PC-3 (cell line): ENCODE data around the gene FGGY. TPM values are rescaled to one million over a fixed set of nuclear protein-coding genes. Genes with fewer than 3 reads are reported as not detected.

Source experiments
- ATAC-seq: fragments of 200-7000 bp; cut with Tn5 transposase; 2 replicates; pipeline ENCODE4 v1.9.1; 2020; ENCODE audit warnings: mild to moderate bottlenecking, moderate library complexity
- BruUV-seq: library from RNA; stranded (reverse); fragments of 400-500 nt; replicated peaks from 2 replicates; lab custom pipeline; 2021; lab: Mats Ljungman, UMichigan
- CTCF ChIA-PET: fragments of 300-600 bp; sonication (Branson Sonifier 250); formaldehyde crosslinking; loops from one replicate; lab custom pipeline; 2022; ENCODE audit warnings: antibody characterized with exemption; lab: Charles Lee
- POLR2A ChIA-PET: fragments of 300-600 bp; sonication (Branson Sonifier 250); formaldehyde crosslinking; loops from one replicate; lab custom pipeline; 2022; ENCODE audit warnings: antibody characterized with exemption; ENCODE audit not compliant: unreplicated experiment; lab: Charles Lee
- DNase-seq: peaks from one replicate; pipeline ENCODE4 v3.0.0-alpha.2; 2015
- H2AFZ ChIP-seq: fragments of 300-600 bp; sonication (generic); 2 replicates; pipeline ENCODE4 v1.6.0; 2016; ENCODE audit warnings: antibody characterized with exemption, low read length
- H3F3A ChIP-seq: fragments of 300-600 bp; sonication (generic); one replicate; pipeline ENCODE4 v1.6.0; 2017; ENCODE audit warnings: antibody characterized with exemption, low read length, control low read depth, mild to moderate bottlenecking; ENCODE audit not compliant: unreplicated experiment
- H3K27ac ChIP-seq: fragments of 300-600 bp; sonication (generic); 2 replicates; pipeline ENCODE4 v1.5.1; 2016; ENCODE audit warnings: mild to moderate bottlenecking, low read length
- H3K27me3 ChIP-seq: fragments of 300-600 bp; sonication (generic); 2 replicates; pipeline ENCODE4 v1.6.1; 2016; ENCODE audit warnings: low read length, mixed read lengths
- H3K36me3 ChIP-seq: fragments of 300-600 bp; sonication (generic); 2 replicates; pipeline ENCODE4 v1.6.1; 2016; ENCODE audit warnings: low read depth, mixed run types, low read length, mixed read lengths
- H3K4me1 ChIP-seq: fragments of 300-600 bp; sonication (generic); 2 replicates; pipeline ENCODE4 v1.5.1; 2016; ENCODE audit warnings: low read length; ENCODE audit not compliant: insufficient read depth
- H3K4me2 ChIP-seq: fragments of 300-600 bp; sonication (generic); 2 replicates; pipeline ENCODE4 v1.6.0; 2016; ENCODE audit warnings: low read length
- H3K4me3 ChIP-seq: fragments of 300-600 bp; sonication (generic); 2 replicates; pipeline ENCODE4 v1.5.1; 2016; ENCODE audit warnings: mild to moderate bottlenecking, low read length, mixed read lengths
- H3K79me2 ChIP-seq: fragments of 300-600 bp; sonication (generic); 2 replicates; pipeline ENCODE4 v1.6.1; 2017; ENCODE audit warnings: low read length, mixed read lengths
- H3K9ac ChIP-seq: fragments of 300-600 bp; sonication (generic); 2 replicates; pipeline ENCODE4 v1.6.0; 2016; ENCODE audit warnings: mild to moderate bottlenecking, low read length
- H3K9me2 ChIP-seq: fragments of 300-600 bp; sonication (generic); replicated peaks from 2 replicates; pipeline ENCODE4 v1.6.1; 2016; ENCODE audit warnings: mixed run types, low read length, mixed read lengths
- H3K9me3 ChIP-seq: fragments of 300-600 bp; sonication (generic); 2 replicates; pipeline ENCODE4 v1.6.1; 2016; ENCODE audit warnings: low read length, mixed read lengths
- H4K20me1 ChIP-seq: fragments of 300-600 bp; sonication (generic); 2 replicates; pipeline ENCODE4 v1.6.1; 2016; ENCODE audit warnings: low read length, mixed read lengths
- EZH2 ChIP-seq: fragments of 300-600 bp; sonication (generic); IDR thresholded peaks from one replicate; pipeline ENCODE4 v1.6.1; 2017; ENCODE audit warnings: antibody characterized with exemption, mild to moderate bottlenecking, low read length; ENCODE audit not compliant: unreplicated experiment
- EZH2phosphoT487 ChIP-seq: fragments of 300-600 bp; sonication (generic); IDR thresholded peaks from 2 replicates; pipeline ENCODE4 v1.6.1; 2018; ENCODE audit warnings: mild to moderate bottlenecking, antibody characterized with exemption, low read length, borderline replicate concordance
- intact Hi-C: fragments of 100-400 bp; cut with micrococcal nuclease; formaldehyde crosslinking; loops from 2 replicates; pipeline ENCODE4 v1.9.0; 2023
- total RNA-seq: library from RNA; depleted of rRNA; stranded (reverse); fragments of >200 nt; gene quantifications from 2 replicates; pipeline ENCODE4 v1.2.3, GENCODE V29; 2014
- TF ChIP-seq, protein P1 (sequence below): fragments of 300-600 bp; sonication (generic); conservative IDR thresholded peaks from 2 replicates; pipeline ENCODE4 v1.5.1; 2017; ENCODE audit warnings: antibody characterized with exemption, low read depth, mild to moderate bottlenecking, low read length

FGGY gene
- total RNA-seq, 1 experiment from 2014 or later, result 7.4 TPM

DNA sequence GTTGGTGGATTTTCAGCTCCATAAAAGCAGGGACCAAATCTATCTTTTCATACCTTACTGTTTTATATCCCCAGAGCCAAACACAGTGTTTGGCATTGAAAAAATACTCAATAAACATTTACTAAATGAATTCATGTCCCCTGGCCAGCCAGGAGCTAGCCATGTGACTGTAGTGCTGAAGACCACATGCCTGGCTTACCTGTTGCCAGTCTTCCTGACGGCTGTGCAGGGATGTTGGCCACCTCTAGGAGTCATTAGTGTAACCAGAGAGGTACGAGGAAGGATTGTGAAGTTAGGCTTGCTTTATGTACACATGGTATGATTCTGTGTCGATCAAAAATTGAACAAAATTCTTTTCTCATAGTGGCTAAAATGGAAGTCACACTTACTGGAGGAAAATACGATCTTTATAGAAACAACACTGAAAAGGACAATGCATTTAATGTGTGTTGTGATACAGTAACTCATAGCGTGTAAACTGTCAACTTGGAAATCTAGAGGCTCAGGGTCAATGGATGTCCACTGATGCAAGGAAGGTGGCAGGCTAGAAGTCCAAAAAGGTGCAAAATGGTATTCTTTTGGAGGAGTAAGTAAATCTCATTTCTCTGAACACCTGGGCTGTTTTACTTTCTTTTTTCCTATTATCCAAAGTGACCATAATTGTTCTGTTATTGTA is 60.9 kb downstream of the FGGY start:
- no TSS peak for BruUV-seq
- ChIA-PET CTCF (no interaction called here), POLR2A (no interaction called here)
- Histone ChIP-seq H4K20me1 (no peaks in the 10 kb centered on the region), H3K4me1 (peaks cover 16% of the 10 kb centered on the region), H3K9me3 (no peaks in the 10 kb centered on the region), H3K27me3 (no peaks in the 10 kb centered on the region), H3K9ac (no peak overlapping the region), H3K4me2 (no peak overlapping the region), H3K79me2 (no peaks in the 10 kb centered on the region), H3F3A (no peaks in the 10 kb centered on the region), H3K36me3 (no peaks in the 10 kb centered on the region), H2AFZ (no peak overlapping the region), H3K27ac (no peak overlapping the region), H3K4me3 (no peak overlapping the region), H3K9me2 (no peaks in the 10 kb centered on the region)
- TF ChIP-seq EZH2, result no peak
- intact Hi-C loops, result no loop called here
- ATAC-seq (no peak), DNase-seq (no peak)

DNA sequence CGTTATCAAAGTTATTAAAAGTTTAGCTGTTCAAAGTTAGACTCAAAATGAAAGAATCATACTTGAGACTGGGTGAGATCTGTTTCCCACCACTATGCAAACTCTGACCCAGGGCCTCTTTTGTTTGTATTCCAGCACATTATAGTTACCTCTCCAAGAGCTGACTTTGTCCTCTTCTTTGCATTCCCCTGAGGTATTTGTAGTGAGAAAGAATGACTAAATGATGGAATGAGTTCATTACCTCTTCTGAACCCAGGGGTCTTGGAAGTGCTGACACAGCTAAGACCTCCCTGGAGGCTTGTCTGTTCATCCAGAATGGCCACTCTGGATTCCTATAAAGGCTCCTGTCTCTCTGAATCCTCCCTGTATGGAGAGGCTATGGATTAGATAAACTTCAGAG is 62.4 kb downstream of the FGGY start:
- peaks cover 16% of the 10 kb centered on the region for H3K4me1 ChIP-seq
- DNase-seq (no peak), ATAC-seq (no peak)
- POLR2A ChIA-PET, result no interaction called here
- H3K4me2 ChIP-seq, result no peak overlapping the region
- intact Hi-C loops, result no loop called here
- H4K20me1 ChIP-seq, result no peaks in the 10 kb centered on the region
- H3K9ac ChIP-seq, result no peak overlapping the region
- H3K4me3 ChIP-seq, result no peak overlapping the region
- CTCF ChIA-PET, result no interaction called here
- BruUV-seq, result no TSS peak
- no peaks in the 10 kb centered on the region for H3K27me3 ChIP-seq
- TF ChIP-seq, protein P1, sequence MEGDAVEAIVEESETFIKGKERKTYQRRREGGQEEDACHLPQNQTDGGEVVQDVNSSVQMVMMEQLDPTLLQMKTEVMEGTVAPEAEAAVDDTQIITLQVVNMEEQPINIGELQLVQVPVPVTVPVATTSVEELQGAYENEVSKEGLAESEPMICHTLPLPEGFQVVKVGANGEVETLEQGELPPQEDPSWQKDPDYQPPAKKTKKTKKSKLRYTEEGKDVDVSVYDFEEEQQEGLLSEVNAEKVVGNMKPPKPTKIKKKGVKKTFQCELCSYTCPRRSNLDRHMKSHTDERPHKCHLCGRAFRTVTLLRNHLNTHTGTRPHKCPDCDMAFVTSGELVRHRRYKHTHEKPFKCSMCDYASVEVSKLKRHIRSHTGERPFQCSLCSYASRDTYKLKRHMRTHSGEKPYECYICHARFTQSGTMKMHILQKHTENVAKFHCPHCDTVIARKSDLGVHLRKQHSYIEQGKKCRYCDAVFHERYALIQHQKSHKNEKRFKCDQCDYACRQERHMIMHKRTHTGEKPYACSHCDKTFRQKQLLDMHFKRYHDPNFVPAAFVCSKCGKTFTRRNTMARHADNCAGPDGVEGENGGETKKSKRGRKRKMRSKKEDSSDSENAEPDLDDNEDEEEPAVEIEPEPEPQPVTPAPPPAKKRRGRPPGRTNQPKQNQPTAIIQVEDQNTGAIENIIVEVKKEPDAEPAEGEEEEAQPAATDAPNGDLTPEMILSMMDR, result no peak
- no peak for TF ChIP-seq EZH2phosphoT487
- TF ChIP-seq EZH2, result no peak
- no peak overlapping the region for H2AFZ ChIP-seq
- no peaks in the 10 kb centered on the region for H3K79me2 ChIP-seq
- H3K9me2 ChIP-seq, result no peaks in the 10 kb centered on the region
- H3K27ac ChIP-seq, result no peak overlapping the region
- no peaks in the 10 kb centered on the region for H3K9me3 ChIP-seq
- no peaks in the 10 kb centered on the region for H3K36me3 ChIP-seq
- no peaks in the 10 kb centered on the region for H3F3A ChIP-seq

DNA sequence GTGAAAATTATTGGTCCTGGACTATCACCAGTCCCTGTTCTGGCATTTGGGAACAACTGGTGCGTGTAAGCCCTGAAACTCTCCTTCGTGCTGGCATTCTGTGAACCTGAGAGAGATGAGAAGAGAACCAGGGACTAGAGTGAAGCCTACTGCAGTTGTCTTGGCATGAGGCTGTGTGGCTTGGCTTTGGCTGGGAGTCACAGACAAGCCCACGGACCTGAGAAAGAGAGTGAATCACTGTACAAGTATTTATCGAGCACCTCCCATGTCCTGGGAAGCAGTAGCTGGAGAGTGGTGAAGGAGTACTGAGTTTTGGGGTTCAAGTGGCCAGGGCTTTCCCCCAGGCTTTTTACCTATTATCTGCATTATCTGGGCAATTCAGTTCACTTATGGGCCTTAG is 63.3 kb downstream of the FGGY start:
- Histone ChIP-seq H3K9ac (no peak overlapping the region), H3K79me2 (no peaks in the 10 kb centered on the region), H3F3A (no peaks in the 10 kb centered on the region), H3K4me1 (peaks cover 10% of the 10 kb centered on the region), H3K9me2 (no peaks in the 10 kb centered on the region), H3K4me3 (no peak overlapping the region), H3K27ac (no peak overlapping the region), H3K4me2 (0 out of 2 replicates have a peak overlapping the region, but pooled peaks have one; percentile 32), H3K27me3 (no peaks in the 10 kb centered on the region), H2AFZ (no peak overlapping the region), H3K9me3 (no peaks in the 10 kb centered on the region), H4K20me1 (no peaks in the 10 kb centered on the region), H3K36me3 (no peaks in the 10 kb centered on the region)
- DNase-seq (peak; percentile 70), ATAC-seq (peak; percentile 88)
- ChIA-PET CTCF (no interaction called here), POLR2A (interaction anchor here (0.5 to 0.7 kb wide), 2 partner anchors 25 to 48 kb away, joined by 4 to 5 read pairs; no protein-coding TSS in a partner anchor)
- TF ChIP-seq EZH2phosphoT487 (no peak), EZH2 (no peak)
- TF ChIP-seq, protein P1, result no peak
- no TSS peak for BruUV-seq
- intact Hi-C loops, result no loop called here
